ENCODE measurements around the gene INPP4B.

INPP4B gene

GRCh38 chr4:142274137-142274536 is 572.0 kb downstream of the INPP4B start:
- DNase-seq, result no peak

GRCh38 chr4:142272452-142272851 is 573.6 kb downstream of the INPP4B start:
- no peak for DNase-seq

- DNase-seq, result no peak
Measured at GRCh38 chr4:142271832-142272231, 574.3 kb downstream of the INPP4B start.

GRCh38 chr4:142267101-142267500 is 579.0 kb downstream of the INPP4B start:
- no peak for DNase-seq

GRCh38 chr4:142265946-142266345 is 580.2 kb downstream of the INPP4B start:
- no peak for DNase-seq

GRCh38 chr4:142265536-142265935 is 580.6 kb downstream of the INPP4B start:
- no peak for DNase-seq

- DNase-seq, result no peak
Measured at GRCh38 chr4:142264961-142265360, 581.1 kb downstream of the INPP4B start.

GRCh38 chr4:142262956-142263355 is 583.1 kb downstream of the INPP4B start:
- no peak for DNase-seq

- DNase-seq, result no peak
Measured at GRCh38 chr4:142248946-142249345, 597.2 kb downstream of the INPP4B start.

GRCh38 chr4:142243255-142243654 is 602.8 kb downstream of the INPP4B start:
- no peak for DNase-seq

GRCh38 chr4:142242156-142242555 is 603.9 kb downstream of the INPP4B start:
- no peak for DNase-seq

- DNase-seq, result no peak
Measured at GRCh38 chr4:142238589-142238988, 607.5 kb downstream of the INPP4B start.

- DNase-seq, result no peak
Measured at GRCh38 chr4:142236268-142236667, 609.8 kb downstream of the INPP4B start.

- DNase-seq, result no peak
Measured at GRCh38 chr4:142231787-142232186, 614.3 kb downstream of the INPP4B start.

- no peak for DNase-seq
Measured at GRCh38 chr4:142230991-142231390, 615.1 kb downstream of the INPP4B start.

- no peak for DNase-seq
Measured at GRCh38 chr4:142226014-142226413, 620.1 kb downstream of the INPP4B start.

GRCh38 chr4:142222127-142222526 is 624.0 kb downstream of the INPP4B start:
- no peak for DNase-seq

- DNase-seq, result no peak
Measured at GRCh38 chr4:142218726-142219125, 627.4 kb downstream of the INPP4B start.

GRCh38 chr4:142211444-142211843 is 634.7 kb downstream of the INPP4B start:
- DNase-seq, result no peak

GRCh38 chr4:142203505-142203904 is 642.6 kb downstream of the INPP4B start:
- DNase-seq, result no peak

- no peak for DNase-seq
Measured at GRCh38 chr4:142202404-142203332, 643.4 kb downstream of the INPP4B start.

GRCh38 chr4:142201041-142201440 is 645.1 kb downstream of the INPP4B start:
- no peak for DNase-seq

- DNase-seq, result no peak
Measured at GRCh38 chr4:142194905-142195304, 651.2 kb downstream of the INPP4B start.

- DNase-seq, result no peak
Measured at GRCh38 chr4:142191901-142192300, 654.2 kb downstream of the INPP4B start.

GRCh38 chr4:142181021-142181420 is 665.1 kb downstream of the INPP4B start:
- DNase-seq, result no peak
